Measurements from ENCODE around the gene AKR1E2. TPM values are rescaled to one million over a fixed set of nuclear protein-coding genes. Genes with fewer than 3 reads are reported as not detected.
A peak's percentile ranks its signal among the peaks of the same experiment; 100 is the strongest.

Gene AKR1E2
- polyA plus RNA-seq, 3 donors = 0.45 to 0.74 (median 0.67) TPM

- no peak overlapping the region for H3K4me3 ChIP-seq (replicated peaks in 1 of 3; ENCODE audit: low read depth in 2 of 3, low read length in 3 of 3)
- no peak for TF ChIP-seq CTCF (IDR thresholded peaks at IDR 0.05)
- H3K36me3 ChIP-seq (replicated peaks in 1 of 2; ENCODE audit: control insufficient read depth in 1 of 2, insufficient read depth in 2 of 2, low read length in 2 of 2) = no peaks in the 10 kb centered on the region
- H4K20me1 ChIP-seq (ENCODE audit: insufficient read depth, low read length) = no peaks in the 10 kb centered on the region
- H3K79me2 ChIP-seq (ENCODE audit: insufficient read depth, low read length) = no peaks in the 10 kb centered on the region
- no peak overlapping the region for H3K4me3 Mint-ChIP-seq
- H3K4me2 ChIP-seq (replicated peaks; ENCODE audit: extremely low read depth, low read length, poor library complexity, severe bottlenecking) = no peak overlapping the region
- H2AFZ ChIP-seq (ENCODE audit: insufficient read depth, low read depth, low read length, poor library complexity, severe bottlenecking) = no peak overlapping the region
- no peaks in the 10 kb centered on the region for H3K4me1 ChIP-seq (ENCODE audit: control insufficient read depth in 1 of 2, insufficient read depth in 2 of 2, low read length in 2 of 2)
- peaks cover 0 to 8% (median 4%) of the 10 kb centered on the region in 3 donors for H3K27me3 Mint-ChIP-seq (ENCODE audit: low read depth in 3 of 3)
- DNase-seq = no peak
- 96% methylated on average over 7 of the region's 7 CpGs for WGBS (ENCODE audit: insufficient coverage)
- H3K27ac Mint-ChIP-seq = peak overlapping the region in 1 of 7 donors; percentile 50
- no peaks in the 10 kb centered on the region for H3K9me3 ChIP-seq (replicated peaks in 1 of 2; ENCODE audit: control insufficient read depth in 1 of 2, insufficient read depth in 1 of 2, low read length in 2 of 2)
- no peak overlapping the region for H3K27ac ChIP-seq (ENCODE audit: low read depth in 1 of 2, low read length in 2 of 2)
- no peaks in the 10 kb centered on the region for H3K27me3 ChIP-seq (ENCODE audit: control insufficient read depth in 2 of 2, insufficient read depth in 2 of 2, low read length in 2 of 2)
- no peak overlapping the region for H3K9ac ChIP-seq (ENCODE audit: insufficient read depth, low read length, poor library complexity, severe bottlenecking)
- H3K9me3 Mint-ChIP-seq = no peaks in the 10 kb centered on the region
- intact Hi-C loops (cut with micrococcal nuclease) = no loop called here
- H3K36me3 Mint-ChIP-seq = peaks cover 4 to 15% of the 10 kb centered on the region in 2 donors
- no peaks in the 10 kb centered on the region for H3K4me1 Mint-ChIP-seq
Measured at GRCh38 chr10:4833286-4833685, 7.3 kb downstream of the AKR1E2 start.

- no peaks in the 10 kb centered on the region for H3K27me3 ChIP-seq (ENCODE audit: control insufficient read depth in 2 of 2, insufficient read depth in 2 of 2, low read length in 2 of 2)
- Mint-ChIP-seq H3K36me3 (peaks cover 4 to 17% of the 10 kb centered on the region in 2 donors), H3K4me1 (peaks cover 2% of the 10 kb centered on the region), H3K9me3 (no peaks in the 10 kb centered on the region), H3K27me3 (ENCODE audit: low read depth in 3 of 3) (peaks cover 0 to 6% (median 4%) of the 10 kb centered on the region in 3 donors), H3K27ac (no peak overlapping the region), H3K4me3 (no peak overlapping the region)
- H3K9ac ChIP-seq (ENCODE audit: insufficient read depth, low read length, poor library complexity, severe bottlenecking) = no peak overlapping the region
- H3K9me3 ChIP-seq (replicated peaks in 1 of 2; ENCODE audit: control insufficient read depth in 1 of 2, insufficient read depth in 1 of 2, low read length in 2 of 2) = no peaks in the 10 kb centered on the region
- TF ChIP-seq CTCF (IDR thresholded peaks at IDR 0.05) = no peak
- no peak overlapping the region for H3K4me3 ChIP-seq (replicated peaks in 1 of 3; ENCODE audit: low read depth in 2 of 3, low read length in 3 of 3)
- no peak overlapping the region for H3K4me2 ChIP-seq (replicated peaks; ENCODE audit: extremely low read depth, low read length, poor library complexity, severe bottlenecking)
- H3K27ac ChIP-seq (ENCODE audit: low read depth in 1 of 2, low read length in 2 of 2) = no peak overlapping the region
- H3K4me1 ChIP-seq (ENCODE audit: control insufficient read depth in 1 of 2, insufficient read depth in 2 of 2, low read length in 2 of 2) = no peaks in the 10 kb centered on the region
- intact Hi-C loops (cut with micrococcal nuclease) = no loop called here
- WGBS (ENCODE audit: insufficient coverage) = 88% methylated on average over 1 of the region's 4 CpGs
- no peaks in the 10 kb centered on the region for H4K20me1 ChIP-seq (ENCODE audit: insufficient read depth, low read length)
- DNase-seq = no peak
- no peaks in the 10 kb centered on the region for H3K36me3 ChIP-seq (replicated peaks in 1 of 2; ENCODE audit: control insufficient read depth in 1 of 2, insufficient read depth in 2 of 2, low read length in 2 of 2)
- H2AFZ ChIP-seq (ENCODE audit: insufficient read depth, low read depth, low read length, poor library complexity, severe bottlenecking) = no peak overlapping the region
- no peaks in the 10 kb centered on the region for H3K79me2 ChIP-seq (ENCODE audit: insufficient read depth, low read length)
Measured at GRCh38 chr10:4834898-4835405, 8.9 kb downstream of the AKR1E2 start.

Data from CD14-positive monocyte (primary cell).